HCT116 (cell line): ENCODE data around the gene KIAA1328. TPM values are rescaled to one million over a fixed set of nuclear protein-coding genes. Genes with fewer than 3 reads are reported as not detected.

ENCODE experiments used
- ATAC-seq: fragments of 200-7000 bp; cut with Tn5 transposase; 2 replicates; pipeline ENCODE4 v1.9.1; 2020; ENCODE audit warnings: mild to moderate bottlenecking, moderate library complexity
- BruUV-seq: library from RNA; stranded (reverse); fragments of 400-500 nt; replicated peaks from 2 replicates; lab custom pipeline; 2021; lab: Mats Ljungman, UMichigan
- CTCF ChIA-PET: fragments of 300-600 bp; sonication (Branson Sonifier 250); formaldehyde crosslinking; loops from one replicate; lab custom pipeline; 2021; ENCODE audit warnings: antibody characterized with exemption; lab: Charles Lee
- POLR2A ChIA-PET: fragments of 300-600, 350-600 bp; sonication (Branson Sonifier 250); formaldehyde crosslinking; loops from one replicate; lab custom pipeline; 2021; ENCODE audit warnings: antibody characterized with exemption; lab: Charles Lee
- RAD21 ChIA-PET, 2 experiments: fragments of 300-600 bp; sonication (Branson Sonifier 250); formaldehyde crosslinking; loops; one replicate each; lab custom pipeline; 2023; ENCODE audit warnings: low total read pairs in 2 of 2; ENCODE audit not compliant: uncharacterized antibody in 2 of 2, unreplicated experiment in 2 of 2, low non-redundant PET in 1 of 2; lab: Charles Lee
- DNase-seq: peaks from one replicate; pipeline ENCODE4 v3.0.0-alpha.2; 2010; ENCODE audit warnings: low read depth, low spot score
- H2AFZ ChIP-seq: fragments of 200-600 bp; shearing (Covaris generic), sonication (generic); 2 replicates; pipeline ENCODE4 v1.6.1; 2017; ENCODE audit warnings: low read depth, mixed run types, mixed read lengths, antibody characterized with exemption, low read length; ENCODE audit not compliant: poor library complexity, severe bottlenecking
- H3K27ac ChIP-seq: 2 replicates; pipeline ENCODE4 v1.5.1; 2012; ENCODE audit warnings: low read depth, low read length
- H3K27me3 ChIP-seq: fragments of 200-600 bp; sonication (generic); 2 replicates; pipeline ENCODE4 v1.6.1; 2016; ENCODE audit warnings: mixed run types, low read length, mixed read lengths; ENCODE audit not compliant: insufficient read depth
- H3K36me3 ChIP-seq, 2 experiments: fragments of 200-500 bp in 1 of 2; fragments of 200-600 bp in 1 of 2; sonication (Bioruptor generic) in 1 of 2; sonication (generic) in 1 of 2; 2 replicates each; pipeline versions ENCODE4 v1.5.1 to v1.6.1; 2014 to 2016; ENCODE audit warnings: low read length in 2 of 2, inconsistent platforms in 1 of 2, mixed read lengths in 1 of 2, mixed run types in 1 of 2; ENCODE audit not compliant: insufficient read depth in 2 of 2, control insufficient read depth in 1 of 2
- H3K4me1 ChIP-seq, 2 experiments: fragments of 200-600 bp in 1 of 2; sonication (generic) in 1 of 2; 2 replicates each; pipeline versions ENCODE4 v1.5.1 to v1.6.1; 2012 to 2017; ENCODE audit warnings: low read length in 2 of 2, inconsistent platforms in 1 of 2, mild to moderate bottlenecking in 1 of 2, mixed read lengths in 1 of 2, mixed run types in 1 of 2, moderate library complexity in 1 of 2; ENCODE audit not compliant: insufficient read depth in 2 of 2, control insufficient read depth in 1 of 2
- H3K4me2 ChIP-seq: fragments of 200-600 bp; sonication (generic); 2 replicates; pipeline ENCODE4 v1.6.1; 2017; ENCODE audit warnings: mixed run types, low read length, mixed read lengths
- H3K4me3 ChIP-seq, 2 experiments: fragments of 200-600 bp in 1 of 2; sonication (generic) in 1 of 2; replicated peaks in 1 of 2; 2 replicates each; pipeline ENCODE4 v1.5.1; 2011 to 2016; ENCODE audit warnings: low read length in 2 of 2, control low read depth in 1 of 2, low read depth in 1 of 2, mild to moderate bottlenecking in 1 of 2, mixed read lengths in 1 of 2, mixed run types in 1 of 2
- H3K79me2 ChIP-seq: fragments of 200-600 bp; sonication (generic); 2 replicates; pipeline ENCODE4 v1.6.1; 2017; ENCODE audit warnings: mild to moderate bottlenecking, mixed run types, low read length, moderate library complexity, mixed read lengths; ENCODE audit not compliant: insufficient read depth
- H3K9ac ChIP-seq: fragments of 200-600 bp; sonication (generic); 2 replicates; pipeline ENCODE4 v1.6.1; 2016; ENCODE audit warnings: low read length, mixed read lengths
- H3K9me2 ChIP-seq: fragments of 200-600 bp; sonication (generic), shearing (Covaris generic); 2 replicates; pipeline ENCODE4 v1.6.1; 2017; ENCODE audit warnings: mixed run types, mild to moderate bottlenecking, moderate library complexity; ENCODE audit not compliant: insufficient read depth
- H3K9me3 ChIP-seq, 2 experiments: fragments of 200-500 bp in 1 of 2; fragments of 200-600 bp in 1 of 2; sonication (Bioruptor generic) in 1 of 2; sonication (generic) in 1 of 2; 2 replicates each; pipeline ENCODE4 v1.6.1; 2014 to 2017; ENCODE audit warnings: low read length in 2 of 2, mixed read lengths in 2 of 2, inconsistent platforms in 1 of 2, low read depth in 1 of 2, mild to moderate bottlenecking in 1 of 2, mixed run types in 1 of 2, moderate library complexity in 1 of 2; ENCODE audit not compliant: control insufficient read depth in 1 of 2, insufficient read depth in 1 of 2
- H4K20me1 ChIP-seq: fragments of 200-600 bp; sonication (generic), shearing (Covaris generic); 2 replicates; pipeline ENCODE4 v1.6.1; 2017; ENCODE audit warnings: mixed run types, mild to moderate bottlenecking, moderate library complexity; ENCODE audit not compliant: insufficient read depth
- CBX3 ChIP-seq: IDR thresholded peaks from 2 replicates; pipeline ENCODE4 v1.6.1; 2012; ENCODE audit warnings: low read depth
- CTCF ChIP-seq, 3 experiments: fragments of 200-600 bp in 1 of 3; sonication (generic) in 1 of 3; IDR thresholded peaks in 2 of 3; conservative IDR thresholded peaks in 1 of 3; 2 replicates each; pipeline ENCODE4 v1.5.1; 2012 to 2017; ENCODE audit warnings: low read depth in 2 of 3, low read length in 2 of 3, antibody characterized with exemption in 1 of 3, borderline replicate concordance in 1 of 3, control low read depth in 1 of 3, mild to moderate bottlenecking in 1 of 3, mixed read lengths in 1 of 3, mixed run types in 1 of 3, moderate library complexity in 1 of 3; ENCODE audit not compliant: insufficient read depth in 1 of 3
- EGR1 ChIP-seq: IDR thresholded peaks from 2 replicates; pipeline ENCODE4 v1.6.1; 2012; ENCODE audit warnings: low read depth
- ELF1 ChIP-seq: IDR thresholded peaks from 2 replicates; pipeline ENCODE4 v1.6.1; 2012; ENCODE audit warnings: low read depth, borderline replicate concordance
- EZH2 ChIP-seq: fragments of 200-600 bp; sonication (generic); IDR thresholded peaks from 2 replicates; pipeline ENCODE4 v1.6.1; 2017; ENCODE audit warnings: antibody characterized with exemption, mixed run types
- EZH2phosphoT487 ChIP-seq: fragments of 200-600 bp; IDR thresholded peaks from 2 replicates; pipeline ENCODE4 v1.6.1; 2018; ENCODE audit warnings: antibody characterized with exemption, borderline replicate concordance
- FOSL1 ChIP-seq: IDR thresholded peaks from 2 replicates; pipeline ENCODE4 v1.6.1; 2012; ENCODE audit warnings: low read depth
- JUND ChIP-seq: IDR thresholded peaks from 2 replicates; pipeline ENCODE4 v1.6.1; 2012
- POLR2A ChIP-seq: IDR thresholded peaks from 2 replicates; pipeline ENCODE4 v1.7.0; 2011; ENCODE audit warnings: borderline replicate concordance; ENCODE audit not compliant: insufficient read depth, insufficient read length; ENCODE audit errors: extremely low read depth
- POLR2AphosphoS5 ChIP-seq: IDR thresholded peaks from 2 replicates; pipeline ENCODE4 v1.6.1; 2011; ENCODE audit warnings: mild to moderate bottlenecking, low read depth, low read length, moderate library complexity
- RAD21 ChIP-seq: IDR thresholded peaks from 2 replicates; pipeline ENCODE4 v1.6.1; 2012; ENCODE audit warnings: low read depth, mild to moderate bottlenecking
- REST ChIP-seq: IDR thresholded peaks from 2 replicates; pipeline ENCODE4 v1.6.1; 2012; ENCODE audit warnings: low read depth
- SIN3A ChIP-seq: IDR thresholded peaks from 2 replicates; pipeline ENCODE4 v1.6.1; 2012; ENCODE audit warnings: low read depth
- SP1 ChIP-seq: IDR thresholded peaks from 2 replicates; pipeline ENCODE4 v1.6.1; 2012; ENCODE audit warnings: low read depth
- SRF ChIP-seq: IDR thresholded peaks from 2 replicates; pipeline ENCODE4 v1.6.1; 2012; ENCODE audit warnings: low read depth
- TCF7L2 ChIP-seq: IDR thresholded peaks from 2 replicates; pipeline ENCODE4 v1.7.0; 2011; ENCODE audit warnings: borderline replicate concordance, inconsistent platforms; ENCODE audit not compliant: insufficient read depth, insufficient read length; ENCODE audit errors: extremely low read depth
- YY1 ChIP-seq: IDR thresholded peaks from 2 replicates; pipeline ENCODE4 v1.6.1; 2011; ENCODE audit warnings: low read length, low read depth, moderate library complexity, mild to moderate bottlenecking; ENCODE audit not compliant: insufficient replicate concordance; ENCODE audit errors: extremely low read depth
- ZBTB33 ChIP-seq: IDR thresholded peaks from 2 replicates; pipeline ENCODE4 v1.6.1; 2011; ENCODE audit warnings: mild to moderate bottlenecking, low read length, moderate library complexity; ENCODE audit not compliant: insufficient replicate concordance; ENCODE audit errors: extremely low read depth
- intact Hi-C: fragments of 100-400 bp; cut with micrococcal nuclease; formaldehyde crosslinking; loops from 2 replicates; pipeline ENCODE4 v1.10.0; 2022
- total RNA-seq: library from RNA; stranded (reverse); gene quantifications from one replicate; pipeline ENCODE4 v1.2.1, GENCODE V29; 2021; ENCODE audit not compliant: unreplicated experiment
- TF ChIP-seq, protein P1 (sequence below): IDR thresholded peaks from 2 replicates; pipeline ENCODE4 v1.6.1; 2012
- TF ChIP-seq, protein P2 (sequence below): IDR thresholded peaks from 2 replicates; pipeline ENCODE4 v1.6.1; 2012

The KIAA1328 gene
- total RNA-seq, 1 experiment from 2014 or later = 5.2 TPM

DNA sequence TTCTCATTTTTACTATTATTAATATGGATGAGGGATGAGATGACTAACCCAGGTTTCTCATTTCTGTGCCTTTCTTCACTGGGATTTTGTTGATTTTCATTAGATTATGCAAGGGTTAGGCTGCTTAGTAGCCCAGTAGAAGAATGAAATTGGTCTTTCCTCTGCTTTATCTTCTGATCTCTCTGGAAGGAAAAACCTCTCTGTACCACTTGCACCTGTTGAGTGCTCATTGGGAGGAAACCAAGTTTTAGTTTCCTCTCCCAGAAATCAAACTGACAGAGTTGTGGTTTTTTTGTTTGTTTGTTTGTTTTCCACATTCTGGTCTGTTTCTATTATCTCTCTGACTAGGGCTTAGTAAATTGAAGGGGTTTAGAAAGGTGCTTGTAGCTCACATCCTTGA, 60.8 kb downstream of the KIAA1328 start:
- no TSS peak for BruUV-seq
- H3K9ac ChIP-seq = no peak overlapping the region
- H3K79me2 ChIP-seq = no peaks in the 10 kb centered on the region
- RAD21 ChIA-PET = no interaction called here
- ATAC-seq (no peak), DNase-seq (no peak)
- POLR2A ChIA-PET = no interaction called here
- CTCF ChIA-PET = no interaction called here
- H3K4me1 ChIP-seq = no peaks in the 10 kb centered on the region
- intact Hi-C loops = no loop called here
- H3K36me3 ChIP-seq = no peaks in the 10 kb centered on the region
- H3K4me2 ChIP-seq = no peak overlapping the region
- TF ChIP-seq EZH2phosphoT487 = no peak
- TF ChIP-seq ELF1 = no peak
- no peak for TF ChIP-seq SP1
- TF ChIP-seq FOSL1 = no peak
- TF ChIP-seq POLR2A = no peak
- no peak for TF ChIP-seq CBX3
- no peak for TF ChIP-seq JUND
- no peak for TF ChIP-seq EZH2
- no peak for TF ChIP-seq ZBTB33
- no peak for TF ChIP-seq CTCF (IDR thresholded peaks at IDR 0.05 in 2 of 3, conservative IDR thresholded peaks at IDR 0.05 in 1 of 3; ENCODE audit: borderline replicate concordance in 1 of 3, insufficient read depth in 1 of 3, low read depth in 2 of 3, low read length in 2 of 3)
- no peak for TF ChIP-seq SIN3A
- no peak for TF ChIP-seq EGR1
- TF ChIP-seq, protein P1, sequence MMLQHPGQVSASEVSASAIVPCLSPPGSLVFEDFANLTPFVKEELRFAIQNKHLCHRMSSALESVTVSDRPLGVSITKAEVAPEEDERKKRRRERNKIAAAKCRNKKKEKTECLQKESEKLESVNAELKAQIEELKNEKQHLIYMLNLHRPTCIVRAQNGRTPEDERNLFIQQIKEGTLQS = no peak
- TF ChIP-seq REST = no peak
- TF ChIP-seq TCF7L2 = no peak
- TF ChIP-seq, protein P2, sequence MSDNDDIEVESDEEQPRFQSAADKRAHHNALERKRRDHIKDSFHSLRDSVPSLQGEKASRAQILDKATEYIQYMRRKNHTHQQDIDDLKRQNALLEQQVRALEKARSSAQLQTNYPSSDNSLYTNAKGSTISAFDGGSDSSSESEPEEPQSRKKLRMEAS = no peak
- TF ChIP-seq SRF = no peak
- TF ChIP-seq RAD21 = no peak
- TF ChIP-seq POLR2AphosphoS5 = no peak
- no peak for TF ChIP-seq YY1
- no peaks in the 10 kb centered on the region for H4K20me1 ChIP-seq
- H3K27me3 ChIP-seq = no peaks in the 10 kb centered on the region
- H3K9me2 ChIP-seq = no peaks in the 10 kb centered on the region
- H3K9me3 ChIP-seq = no peaks in the 10 kb centered on the region
- H2AFZ ChIP-seq = no peak overlapping the region
- no peak overlapping the region for H3K4me3 ChIP-seq
- no peak overlapping the region for H3K27ac ChIP-seq
